Activated T-helper 9 cell treated with anti-CD3 and anti-CD28 coated beads, Interleukin-2, amount 50 U/mL, for 16 hours (primary cell): ENCODE measurements around the gene GMEB2.

ENCODE experiments used
- DNase-seq: peaks from one replicate; pipeline ENCODE4 v3.0.0-alpha.2; 2020; ENCODE audit warnings: low read depth

GMEB2 gene

DNA sequence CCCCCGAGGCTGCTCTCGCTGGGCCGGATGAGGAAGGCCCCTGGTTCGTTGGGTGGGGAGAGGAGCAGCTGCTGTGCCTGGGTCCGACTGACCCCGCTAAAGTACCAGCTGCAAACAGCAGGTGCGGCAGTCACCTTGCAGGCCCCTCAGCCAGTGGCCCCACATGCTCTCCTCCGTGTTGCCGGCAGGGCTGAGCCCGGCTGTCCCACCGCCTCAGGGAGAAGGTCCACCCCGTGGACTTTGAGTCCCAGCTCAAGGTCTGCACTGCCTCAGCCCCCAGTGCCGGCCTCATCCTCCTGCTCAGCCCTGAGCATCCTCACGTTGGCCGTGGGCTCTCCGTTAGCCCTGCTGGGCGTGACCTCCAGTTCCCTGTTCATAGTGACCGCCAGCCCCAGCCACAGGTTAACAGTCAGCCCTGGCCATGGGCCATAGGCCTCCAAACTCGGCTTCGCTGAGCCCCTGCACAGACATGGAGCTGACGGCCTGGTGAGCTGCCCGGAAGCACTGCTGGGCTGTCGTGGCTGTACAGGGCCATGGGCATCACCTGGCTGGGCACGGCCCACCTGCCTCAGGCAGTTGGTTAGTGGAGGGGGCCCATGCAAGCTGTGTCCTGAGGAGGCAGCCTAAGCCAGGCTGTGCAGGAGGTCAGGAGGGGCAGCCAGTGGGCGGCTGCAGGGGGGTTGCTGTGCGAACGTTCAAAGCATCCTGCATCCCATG lies 82.5 kb downstream of the GMEB2 start:
- DNase-seq, result no peak

DNA sequence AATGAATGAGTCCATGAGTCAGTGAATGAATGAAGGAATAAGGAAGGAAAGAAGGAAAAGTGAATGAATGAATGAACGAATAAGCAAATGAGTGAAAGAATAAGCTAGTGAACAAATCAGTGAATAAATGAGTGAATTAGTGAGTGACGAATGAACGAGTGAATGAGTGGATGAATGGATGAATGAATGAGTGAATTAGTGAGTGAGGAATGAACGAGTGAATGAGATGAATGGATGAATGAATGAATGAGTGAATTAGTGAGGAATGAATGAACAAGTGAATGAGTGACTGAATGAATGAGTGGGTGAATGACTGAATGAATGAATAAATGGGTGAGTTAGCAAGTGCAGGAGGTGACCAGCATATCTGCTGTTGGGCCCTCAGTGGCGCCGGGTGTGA lies 83.2 kb downstream of the GMEB2 start:
- no peak for DNase-seq

DNA sequence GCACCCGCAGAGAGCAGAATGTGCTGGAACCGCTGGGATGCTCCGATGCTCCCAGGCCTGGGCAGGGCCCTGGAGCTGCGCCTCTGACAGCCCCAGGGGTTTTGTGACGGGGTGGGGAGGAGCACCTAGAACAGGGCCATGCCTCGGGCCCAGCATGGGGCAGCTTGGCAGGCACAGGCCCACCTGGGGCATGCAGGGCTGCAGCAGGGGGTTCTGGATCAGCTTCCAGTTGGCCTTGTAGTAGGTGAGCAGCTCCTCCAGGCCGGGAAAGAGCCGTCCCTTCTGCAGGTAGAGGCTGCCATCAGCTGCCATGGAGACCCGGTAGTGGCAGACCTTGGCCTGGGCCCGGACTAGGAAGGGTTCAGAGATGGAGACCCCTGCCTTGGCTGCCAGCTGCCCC lies 83.8 kb downstream of the GMEB2 start:
- DNase-seq, result no peak

DNA sequence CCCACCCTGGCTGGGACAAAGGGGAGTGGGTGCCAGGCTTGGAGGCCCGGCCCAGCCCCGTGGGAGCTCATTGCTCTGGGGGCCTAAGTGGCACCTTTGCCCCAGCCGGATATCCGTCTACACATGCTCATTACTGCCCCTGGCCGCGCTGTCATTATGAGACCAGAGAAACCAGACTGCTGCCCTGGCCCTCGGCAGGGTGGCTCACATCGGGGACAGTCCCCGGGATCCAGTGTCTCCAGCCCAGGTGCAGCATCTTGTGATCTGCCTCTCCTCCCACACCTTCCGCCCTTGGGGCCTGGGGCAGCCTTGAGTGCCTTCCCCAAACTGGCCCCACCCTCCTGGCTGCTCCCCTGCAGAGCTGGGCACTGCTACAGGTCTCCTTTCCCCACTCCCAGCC lies 84.2 kb downstream of the GMEB2 start:
- no peak for DNase-seq

DNA sequence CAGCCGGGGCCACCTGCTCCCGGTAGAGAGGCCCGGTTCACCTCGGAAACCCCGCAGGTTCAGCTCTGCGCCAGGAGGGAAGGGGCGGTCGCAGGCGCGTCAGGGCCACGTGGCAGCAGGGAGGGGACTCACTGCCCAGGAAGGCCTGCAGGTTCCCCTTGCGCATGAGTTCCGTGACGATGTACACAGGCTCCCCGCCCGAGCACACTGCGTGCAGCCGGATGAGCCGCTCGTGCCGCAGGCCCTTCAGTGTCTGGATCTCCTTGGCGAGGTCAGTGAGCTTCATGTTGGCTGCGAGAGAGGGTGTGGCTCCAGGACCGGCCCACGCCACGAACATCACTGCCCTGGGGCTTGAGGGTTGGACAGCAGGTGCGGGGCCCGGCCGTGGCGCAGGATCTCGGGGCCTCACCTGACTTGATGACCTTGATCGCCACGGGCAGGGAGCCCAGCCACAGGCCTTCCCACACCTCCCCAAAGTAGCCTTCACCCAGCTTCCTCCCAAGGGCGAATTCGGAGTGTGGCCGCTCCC lies 84.8 kb downstream of the GMEB2 start:
- no peak for DNase-seq

DNA sequence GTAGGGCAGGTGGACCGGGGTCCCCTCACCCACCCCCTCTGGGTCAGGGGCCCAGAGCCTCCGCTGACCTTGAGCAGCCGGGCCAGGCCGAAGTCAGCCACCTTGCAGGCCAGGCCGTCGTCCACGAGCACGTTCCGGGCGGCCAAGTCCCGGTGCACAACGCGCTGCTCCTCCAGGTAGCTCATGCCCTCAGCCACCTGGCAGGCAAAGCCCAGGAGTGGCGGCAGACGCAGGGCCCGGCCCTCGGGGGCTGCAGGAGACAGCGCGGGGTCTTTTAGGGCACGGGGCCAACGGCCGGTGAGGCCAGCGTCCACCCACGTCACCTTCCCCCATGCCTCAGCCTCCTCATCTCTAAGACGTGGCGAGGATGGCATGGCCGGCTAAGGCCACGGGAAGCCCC lies 85.5 kb downstream of the GMEB2 start:
- DNase-seq, result no peak

DNA sequence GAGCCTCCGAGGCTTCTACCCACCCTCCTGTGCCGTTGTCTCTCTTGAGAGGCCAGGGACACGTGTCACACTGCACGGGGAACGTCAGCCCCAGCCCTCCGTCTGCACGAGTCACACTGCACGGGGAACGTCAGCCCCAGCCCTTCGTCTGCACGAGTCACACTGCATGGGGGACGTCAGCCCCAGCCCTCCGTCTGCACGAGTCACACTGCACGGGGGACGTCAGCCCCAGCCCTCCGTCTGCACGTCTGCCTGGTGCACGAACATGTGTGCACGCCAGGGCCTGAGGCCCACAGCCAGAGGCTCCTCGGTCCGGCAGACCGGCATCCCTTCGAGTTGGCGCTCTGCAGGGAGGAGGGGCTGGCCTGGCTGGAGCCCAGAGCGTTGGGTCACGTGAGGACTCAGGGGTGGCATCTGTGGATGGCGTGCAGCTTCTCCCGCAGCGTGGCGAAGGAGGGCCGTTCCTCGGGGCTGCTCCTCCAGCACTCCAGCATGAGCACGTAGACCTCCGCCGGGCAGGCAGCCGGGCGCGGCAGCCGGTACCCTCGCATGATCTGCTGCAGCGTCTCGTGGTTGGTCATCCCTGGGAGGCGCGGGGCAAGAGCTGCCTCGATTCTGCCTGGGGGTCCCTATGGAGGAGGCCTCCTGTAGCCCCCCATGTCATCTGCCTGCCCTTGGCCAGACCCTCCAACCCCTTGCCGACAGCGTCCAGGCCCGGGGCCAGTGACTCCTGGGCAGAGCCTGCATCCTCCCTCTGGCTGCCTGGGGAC lies 86.3 kb downstream of the GMEB2 start:
- no peak for DNase-seq

DNA sequence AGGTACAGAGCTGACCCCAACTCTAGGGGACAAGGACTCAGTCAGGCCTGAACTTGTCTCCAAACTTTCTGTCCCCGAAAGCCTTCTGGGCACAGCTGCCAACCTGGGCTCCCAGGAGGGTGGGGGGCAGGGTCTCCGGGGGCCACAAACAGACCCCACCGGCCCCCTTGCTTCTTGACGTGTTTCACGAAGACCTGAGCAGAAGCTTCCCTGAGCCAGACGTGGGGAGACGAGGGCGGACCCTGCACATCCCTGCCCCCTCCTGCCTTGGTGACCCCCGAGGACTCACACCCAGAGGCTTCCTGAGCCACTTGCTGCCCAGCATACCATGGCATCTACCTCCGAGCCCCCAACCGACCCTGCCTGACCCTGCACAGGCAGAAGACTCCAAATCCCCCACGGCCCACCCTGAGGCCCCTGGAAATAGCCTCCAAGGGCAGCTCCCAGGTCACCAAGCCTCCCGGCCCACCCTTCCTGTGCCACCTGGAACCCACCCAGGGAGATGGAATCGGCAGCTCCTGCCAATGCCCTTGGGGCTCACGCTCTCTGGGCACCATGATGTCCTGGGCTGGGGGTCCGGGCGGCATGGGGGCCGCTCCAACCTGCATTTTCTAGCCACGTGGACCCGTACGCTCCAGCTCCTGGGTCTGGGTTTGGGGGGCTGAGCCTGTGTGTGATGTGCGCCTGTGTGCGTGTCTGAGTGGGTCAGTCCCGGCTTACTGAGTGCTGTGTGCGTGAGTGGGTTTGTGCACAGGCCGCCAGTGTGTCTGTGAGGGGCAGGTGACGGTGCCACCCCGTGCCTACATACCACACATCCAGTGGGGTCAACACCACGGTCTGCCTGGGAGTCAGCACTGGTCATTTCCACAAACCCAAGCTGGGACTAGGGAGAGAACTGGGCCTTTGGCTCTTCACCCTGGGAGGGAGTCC lies 87.2 kb downstream of the GMEB2 start:
- no peak for DNase-seq

DNA sequence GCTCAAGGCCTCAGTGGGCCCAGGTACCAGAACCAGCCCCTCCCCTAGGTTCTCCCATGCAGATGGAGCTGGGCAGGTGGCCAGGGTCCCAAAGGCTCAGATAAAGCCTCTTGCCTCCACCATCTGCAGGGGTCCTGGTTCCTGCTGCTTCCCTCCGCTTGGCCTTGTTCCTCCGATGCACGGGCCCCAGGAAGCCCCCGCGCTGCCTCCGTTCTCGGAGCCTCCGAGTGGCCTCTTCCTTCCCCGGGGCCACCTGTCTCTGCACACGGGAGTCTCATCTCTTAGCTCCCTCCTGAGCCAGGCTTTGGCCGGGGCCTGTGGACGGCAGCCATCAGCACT lies 87.8 kb downstream of the GMEB2 start:
- no peak for DNase-seq

DNA sequence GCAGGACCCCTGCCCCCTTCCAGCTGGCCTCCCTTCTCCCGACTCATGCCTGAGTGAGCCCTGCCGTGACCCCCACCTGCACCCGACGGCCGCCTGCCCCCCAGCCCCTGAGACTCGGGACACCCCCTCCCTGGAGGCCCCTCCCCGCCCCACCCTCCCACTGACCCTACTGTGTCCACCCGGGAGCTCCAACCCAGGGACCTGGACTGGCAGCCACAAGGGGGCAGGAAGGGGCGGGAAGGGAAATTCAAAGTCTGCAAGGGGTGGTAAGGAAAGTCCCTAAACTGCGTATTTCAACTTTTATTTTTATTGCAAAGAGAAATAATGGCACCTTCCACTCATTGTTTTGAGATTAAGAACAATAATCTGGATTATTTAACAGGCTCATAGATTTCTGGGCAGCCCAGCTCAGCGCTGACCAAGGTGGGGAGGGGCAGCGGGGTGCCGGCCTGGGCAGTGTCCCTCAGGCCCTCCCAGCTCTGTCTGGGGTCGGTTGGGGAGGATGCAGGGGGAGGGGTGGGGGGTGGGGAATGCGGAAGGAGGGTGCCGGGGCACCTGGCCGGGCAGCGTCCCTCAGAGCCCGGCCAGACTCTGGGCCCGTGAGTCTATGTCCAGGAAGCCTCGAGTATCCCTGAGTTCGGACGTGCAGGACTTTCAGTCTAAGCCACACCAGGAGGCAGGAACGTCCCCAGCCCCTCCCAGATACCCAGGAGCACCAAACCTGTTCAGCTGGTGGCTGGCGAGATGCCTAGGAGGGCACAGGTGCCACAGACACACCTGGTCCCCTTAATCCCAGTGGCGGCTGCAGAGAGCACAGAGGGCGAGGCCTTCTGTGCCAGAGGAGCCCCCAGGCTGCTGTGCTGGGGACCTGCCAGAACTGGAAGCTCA lies 88.5 kb downstream of the GMEB2 start:
- DNase-seq, result no peak
